IMR-90 (cell line): ENCODE data around the gene HIGD1C. TPM values are rescaled to one million over a fixed set of nuclear protein-coding genes. Genes with fewer than 3 reads are reported as not detected.

Experiments
- ATAC-seq: fragments of 200-7000 bp; cut with Tn5 transposase; 2 replicates; pipeline ENCODE4 v1.9.1; 2020; ENCODE audit warnings: low read depth, mild to moderate bottlenecking, moderate library complexity
- BruUV-seq: library from RNA; stranded (reverse); fragments of 400-500 nt; replicated peaks from 2 replicates; lab custom pipeline; 2021; lab: Mats Ljungman, UMichigan
- CTCF ChIA-PET: fragments of 300-600 bp; formaldehyde crosslinking; extraction: SDS; loops from one replicate; lab custom pipeline; 2021; ENCODE audit warnings: antibody characterized with exemption; lab: Yijun Ruan, JAX
- POLR2A ChIA-PET: fragments of 300-600 bp; sonication (Branson Sonifier 250); formaldehyde crosslinking; loops from one replicate; lab custom pipeline; 2022; ENCODE audit warnings: antibody characterized with exemption; ENCODE audit not compliant: unreplicated experiment; lab: Charles Lee
- DNase-seq: peaks from one replicate; pipeline ENCODE4 v3.0.0; 2013
- H2AFZ ChIP-seq: replicated peaks from 2 replicates; pipeline ENCODE3; 2013; ENCODE audit warnings: low read length, mild to moderate bottlenecking; ENCODE audit not compliant: poor library complexity
- H2AK5ac ChIP-seq: 2 replicates; pipeline ENCODE4 v1.6.1; 2013; ENCODE audit warnings: low read depth, low read length, inconsistent platforms
- H2AK9ac ChIP-seq: replicated peaks from 2 replicates; pipeline ENCODE3; 2013; ENCODE audit warnings: mild to moderate bottlenecking, low read depth, low read length, moderate library complexity; ENCODE audit not compliant: poor library complexity
- H2BK120ac ChIP-seq: 2 replicates; pipeline ENCODE4 v1.6.1; 2013; ENCODE audit warnings: low read depth, low read length, inconsistent platforms
- H2BK15ac ChIP-seq: 3 replicates; pipeline ENCODE4 v1.6.1; 2013; ENCODE audit warnings: low read depth, low read length, inconsistent platforms
- H2BK20ac ChIP-seq: 2 replicates; pipeline ENCODE4 v1.6.1; 2013; ENCODE audit warnings: low read depth, mild to moderate bottlenecking, inconsistent platforms, low read length, moderate library complexity
- H2BK5ac ChIP-seq: 2 replicates; pipeline ENCODE4 v1.6.1; 2013; ENCODE audit warnings: mild to moderate bottlenecking, low read depth, low read length, inconsistent platforms; ENCODE audit not compliant: poor library complexity, severe bottlenecking
- H3K14ac ChIP-seq: replicated peaks from 2 replicates; pipeline ENCODE4 v1.6.1; 2013; ENCODE audit warnings: low read depth, low read length, inconsistent platforms
- H3K18ac ChIP-seq: 2 replicates; pipeline ENCODE4 v1.6.1; 2013; ENCODE audit warnings: low read depth, low read length, control low read depth
- H3K23ac ChIP-seq: 2 replicates; pipeline ENCODE4 v1.6.1; 2013; ENCODE audit warnings: low read depth, low read length, inconsistent platforms
- H3K27ac ChIP-seq: 2 replicates; pipeline ENCODE4 v1.5.1; 2013; ENCODE audit warnings: mild to moderate bottlenecking, control low read depth, low read length; ENCODE audit not compliant: insufficient read depth
- H3K27me3 ChIP-seq: 2 replicates; pipeline ENCODE4 v1.6.1; 2013; ENCODE audit warnings: low read length; ENCODE audit not compliant: control insufficient read depth, insufficient read depth
- H3K36me3 ChIP-seq: 2 replicates; pipeline ENCODE4 v1.6.1; 2013; ENCODE audit warnings: low read length, mixed read lengths; ENCODE audit not compliant: control insufficient read depth, insufficient read depth
- H3K4ac ChIP-seq: 2 replicates; pipeline ENCODE4 v1.6.1; 2013; ENCODE audit warnings: low read depth, low read length, inconsistent platforms
- H3K4me1 ChIP-seq: 2 replicates; pipeline ENCODE4 v1.6.1; 2013; ENCODE audit warnings: low read length, mixed read lengths; ENCODE audit not compliant: control insufficient read depth, insufficient read depth
- H3K4me2 ChIP-seq: 2 replicates; pipeline ENCODE4 v1.6.1; 2013; ENCODE audit warnings: low read depth, mild to moderate bottlenecking, control low read depth, low read length, moderate library complexity
- H3K4me3 ChIP-seq: 2 replicates; pipeline ENCODE4 v1.5.1; 2013; ENCODE audit warnings: low read depth, mild to moderate bottlenecking, control low read depth, low read length, moderate library complexity; ENCODE audit not compliant: insufficient read depth
- H3K56ac ChIP-seq: 2 replicates; pipeline ENCODE4 v1.6.1; 2013; ENCODE audit warnings: low read length, inconsistent platforms; ENCODE audit not compliant: insufficient read depth; ENCODE audit errors: extremely low read depth
- H3K79me1 ChIP-seq, 2 experiments: 2 replicates each; pipeline ENCODE4 v1.6.1; 2013; ENCODE audit warnings: low read length in 2 of 2, inconsistent platforms in 1 of 2, low read depth in 1 of 2
- H3K9ac ChIP-seq: 2 replicates; pipeline ENCODE4 v1.6.1; 2013; ENCODE audit warnings: low read depth, low read length, control low read depth
- H3K9me1 ChIP-seq: 2 replicates; pipeline ENCODE4 v1.6.1; 2013; ENCODE audit warnings: low read length, inconsistent platforms; ENCODE audit not compliant: insufficient read depth
- H3K9me3 ChIP-seq: 2 replicates; pipeline ENCODE4 v1.6.1; 2013; ENCODE audit warnings: low read length; ENCODE audit not compliant: control insufficient read depth, insufficient read depth
- H4K20me1 ChIP-seq: 2 replicates; pipeline ENCODE4 v1.6.1; 2013; ENCODE audit warnings: low read length, inconsistent platforms; ENCODE audit not compliant: insufficient read depth
- H4K5ac ChIP-seq: 2 replicates; pipeline ENCODE4 v1.6.1; 2013; ENCODE audit warnings: mild to moderate bottlenecking, low read depth, low read length, control low read depth
- H4K8ac ChIP-seq, 2 experiments: 2 replicates each; pipeline ENCODE4 v1.6.1; 2013; ENCODE audit warnings: low read depth in 2 of 2, low read length in 2 of 2, control low read depth in 1 of 2, inconsistent platforms in 1 of 2
- H4K91ac ChIP-seq: 2 replicates; pipeline ENCODE4 v1.6.1; 2013; ENCODE audit warnings: low read depth, low read length, inconsistent platforms; ENCODE audit not compliant: insufficient read depth
- CHD1 ChIP-seq: IDR thresholded peaks from 2 replicates; pipeline ENCODE4 v1.6.1; 2012; ENCODE audit warnings: low read depth, low read length, improper control_type of control experiment
- MAFK ChIP-seq: IDR thresholded peaks from 2 replicates; pipeline ENCODE4 v1.6.1; 2012; ENCODE audit warnings: low read depth, low read length, improper control_type of control experiment
- MXI1 ChIP-seq: IDR thresholded peaks from 2 replicates; pipeline ENCODE4 v1.6.1; 2012; ENCODE audit warnings: low read depth, mild to moderate bottlenecking, low read length, moderate library complexity, borderline replicate concordance
- NFE2L2 ChIP-seq: fragments of 150-350 bp; IDR thresholded peaks from 2 replicates; pipeline ENCODE4 v1.6.1; 2016; ENCODE audit warnings: low read depth, mild to moderate bottlenecking, low read length
- POLR2A ChIP-seq: IDR thresholded peaks from 2 replicates; pipeline ENCODE4 v1.6.1; 2012; ENCODE audit warnings: mild to moderate bottlenecking, low read depth, low read length
- RAD21 ChIP-seq: IDR thresholded peaks from 2 replicates; pipeline ENCODE4 v1.6.1; 2012; ENCODE audit warnings: low read length, improper control_type of control experiment
- RCOR1 ChIP-seq: IDR thresholded peaks from 2 replicates; pipeline ENCODE4 v1.6.1; 2012; ENCODE audit warnings: mild to moderate bottlenecking, low read length, improper control_type of control experiment; ENCODE audit not compliant: insufficient replicate concordance
- SMC3 ChIP-seq: fragments of 150-350 bp; IDR thresholded peaks from 2 replicates; pipeline ENCODE4 v1.6.1; 2016; ENCODE audit warnings: low read depth, mild to moderate bottlenecking, antibody characterized with exemption, low read length, moderate library complexity
- WGBS, 2 experiments: methylation state at CpG; one replicate each; pipeline versions ENCODE4 v1.1.5 to v1.1.7; 2013; ENCODE audit warnings: missing lambda C conversion rate in 2 of 2; ENCODE audit not compliant: insufficient read length in 1 of 2; ENCODE audit errors: extremely low coverage in 2 of 2; 5-methylcytosine and 5-hydroxymethylcytosine counted together
- dilution Hi-C: fragments of 300-500 bp; cut with HindIII; formaldehyde crosslinking; loops from one replicate; pipeline ENCODE4 v1.14.3; 2018; ENCODE audit warnings: low sequenced_read_pairs; ENCODE audit not compliant: unreplicated experiment
- in situ Hi-C: fragments of 300-500 bp; cut with MboI; formaldehyde crosslinking; loops from 3 replicates; pipeline ENCODE4 v1.14.3; 2019; ENCODE audit warnings: low sequenced_read_pairs, inconsistent platforms, mixed read lengths
- intact Hi-C: fragments of 100-400 bp; cut with micrococcal nuclease; formaldehyde crosslinking; loops from 2 replicates; pipeline ENCODE4 v1.10.0; 2022
- polyA plus RNA-seq, 3 experiments: library from polyadenylated mRNA; depleted of rRNA; stranded (reverse); fragments of >200 nt; gene quantifications; 2 replicates each; pipeline ENCODE4 v1.2.3, GENCODE V29; 2012; ENCODE audit warnings: low replicate concordance in 1 of 3
- total RNA-seq: library from RNA; depleted of rRNA; stranded (reverse); fragments of >200 nt; gene quantifications from 2 replicates; pipeline ENCODE4 v1.2.3, GENCODE V29; 2012
- TF ChIP-seq, protein P1 (sequence below): conservative IDR thresholded peaks from 2 replicates; pipeline ENCODE4 v1.5.1; 2012; ENCODE audit warnings: mild to moderate bottlenecking, low read depth, low read length, improper control_type of control experiment
- TF ChIP-seq, protein P2 (sequence below): fragments of 150-350 bp; IDR thresholded peaks from 2 replicates; pipeline ENCODE4 v1.6.1; 2017; ENCODE audit warnings: mild to moderate bottlenecking, antibody characterized with exemption, low read length, low read depth

Gene HIGD1C
- total and polyA plus RNA-seq, 2 of the 4 experiments (the other 2 are of a cell fraction) = not detected

DNA sequence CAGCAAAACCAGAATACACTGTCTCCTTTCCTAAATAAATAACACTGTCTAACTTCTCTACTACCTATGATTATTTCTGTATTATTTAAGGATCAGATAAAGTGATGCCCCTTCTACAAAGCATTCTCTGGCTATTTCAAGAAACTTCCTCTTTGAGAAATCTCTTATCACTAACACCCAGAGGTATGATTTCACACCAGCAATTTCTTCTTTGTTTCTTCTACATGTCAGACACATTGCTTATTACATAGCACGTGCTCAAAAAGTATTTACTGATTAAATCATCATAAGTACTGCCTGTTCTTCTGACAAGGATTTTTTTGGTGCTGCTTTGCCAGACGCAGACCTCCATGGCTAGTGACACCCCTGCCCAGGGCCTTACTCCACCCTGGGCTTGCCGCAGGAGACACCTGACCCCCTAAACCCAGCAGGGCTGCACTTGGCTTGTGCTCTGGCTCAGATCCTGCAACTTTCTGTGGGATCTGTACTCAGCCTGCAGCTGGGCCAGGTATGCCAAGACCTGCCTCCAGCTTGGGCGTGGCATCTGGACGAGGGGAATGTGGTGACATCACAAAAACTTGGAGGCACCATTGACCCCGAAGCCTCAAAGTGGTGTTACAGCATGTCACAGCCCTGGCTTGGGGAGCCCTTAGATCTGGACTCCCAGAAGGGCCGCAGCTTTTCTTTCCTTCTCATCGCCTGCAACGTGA, 15.4 kb upstream of the HIGD1C start:
- dilution Hi-C loops = no loop called here
- no peak overlapping the region for H3K9ac ChIP-seq
- no peaks in the 10 kb centered on the region for H4K20me1 ChIP-seq
- H4K91ac ChIP-seq = no peak overlapping the region
- no peak overlapping the region for H2AK5ac ChIP-seq
- DNase-seq = no peak
- H2BK120ac ChIP-seq = no peak overlapping the region
- no peak for ATAC-seq
- 0 out of 2 replicates have a peak, but pooled peaks cover 2% of the 10 kb centered on the region for H3K36me3 ChIP-seq
- H3K27me3 ChIP-seq = no peaks in the 10 kb centered on the region
- in situ Hi-C loops = no loop called here
- CTCF ChIA-PET = no interaction called here
- POLR2A ChIA-PET = no interaction called here
- H2AFZ ChIP-seq = no peak overlapping the region
- H3K9me1 ChIP-seq = peaks cover 6% of the 10 kb centered on the region; the same call in 1 of the 2 replicates
- no peak overlapping the region for H3K23ac ChIP-seq
- H3K18ac ChIP-seq = no peak overlapping the region
- H3K4me2 ChIP-seq = no peak overlapping the region
- WGBS, 2 experiments = 80% methylated on average over 5 of the region's 9 CpGs; no CpG with 5 or more reads in 1 of the 2 experiments
- BruUV-seq = no TSS peak
- peaks cover 6% of the 10 kb centered on the region; the same call in 1 of the 2 replicates for H3K9me3 ChIP-seq
- no peak overlapping the region for H2BK20ac ChIP-seq
- intact Hi-C loops = no loop called here
- no peak overlapping the region for H3K56ac ChIP-seq
- no peak overlapping the region for H3K14ac ChIP-seq
- H2BK5ac ChIP-seq = no peak overlapping the region
- no peak overlapping the region for H2AK9ac ChIP-seq
- H4K5ac ChIP-seq = no peak overlapping the region
- no peak overlapping the region for H4K8ac ChIP-seq
- TF ChIP-seq CHD1 (no peak), SMC3 (no peak), RAD21 (no peak), NFE2L2 (no peak), MXI1 (no peak), MAFK (no peak), RCOR1 (no peak), POLR2A (no peak)
- TF ChIP-seq, protein P1, sequence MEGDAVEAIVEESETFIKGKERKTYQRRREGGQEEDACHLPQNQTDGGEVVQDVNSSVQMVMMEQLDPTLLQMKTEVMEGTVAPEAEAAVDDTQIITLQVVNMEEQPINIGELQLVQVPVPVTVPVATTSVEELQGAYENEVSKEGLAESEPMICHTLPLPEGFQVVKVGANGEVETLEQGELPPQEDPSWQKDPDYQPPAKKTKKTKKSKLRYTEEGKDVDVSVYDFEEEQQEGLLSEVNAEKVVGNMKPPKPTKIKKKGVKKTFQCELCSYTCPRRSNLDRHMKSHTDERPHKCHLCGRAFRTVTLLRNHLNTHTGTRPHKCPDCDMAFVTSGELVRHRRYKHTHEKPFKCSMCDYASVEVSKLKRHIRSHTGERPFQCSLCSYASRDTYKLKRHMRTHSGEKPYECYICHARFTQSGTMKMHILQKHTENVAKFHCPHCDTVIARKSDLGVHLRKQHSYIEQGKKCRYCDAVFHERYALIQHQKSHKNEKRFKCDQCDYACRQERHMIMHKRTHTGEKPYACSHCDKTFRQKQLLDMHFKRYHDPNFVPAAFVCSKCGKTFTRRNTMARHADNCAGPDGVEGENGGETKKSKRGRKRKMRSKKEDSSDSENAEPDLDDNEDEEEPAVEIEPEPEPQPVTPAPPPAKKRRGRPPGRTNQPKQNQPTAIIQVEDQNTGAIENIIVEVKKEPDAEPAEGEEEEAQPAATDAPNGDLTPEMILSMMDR = no peak
- TF ChIP-seq, protein P2, sequence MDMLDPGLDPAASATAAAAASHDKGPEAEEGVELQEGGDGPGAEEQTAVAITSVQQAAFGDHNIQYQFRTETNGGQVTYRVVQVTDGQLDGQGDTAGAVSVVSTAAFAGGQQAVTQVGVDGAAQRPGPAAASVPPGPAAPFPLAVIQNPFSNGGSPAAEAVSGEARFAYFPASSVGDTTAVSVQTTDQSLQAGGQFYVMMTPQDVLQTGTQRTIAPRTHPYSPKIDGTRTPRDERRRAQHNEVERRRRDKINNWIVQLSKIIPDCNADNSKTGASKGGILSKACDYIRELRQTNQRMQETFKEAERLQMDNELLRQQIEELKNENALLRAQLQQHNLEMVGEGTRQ = no peak
- no peak overlapping the region for H3K4me3 ChIP-seq
- peaks cover 20% of the 10 kb centered on the region for H3K4me1 ChIP-seq
- peak overlapping the region; percentile 7; the same call in 1 of the 2 replicates for H3K4ac ChIP-seq
- H3K27ac ChIP-seq = no peak overlapping the region
- H2BK15ac ChIP-seq = no peak overlapping the region
- no peaks in the 10 kb centered on the region for H3K79me1 ChIP-seq
